ENCODE results near the gene TXNDC11. TPM values are rescaled to one million over a fixed set of nuclear protein-coding genes. Genes with fewer than 3 reads are reported as not detected.

Gene TXNDC11
- total and polyA plus RNA-seq, 9 of the 15 experiments (the other 6 are each of a cell fraction or from before 2014, with no cell fraction given), result 0.66 to 32.6 (median 26.2) TPM

DNA sequence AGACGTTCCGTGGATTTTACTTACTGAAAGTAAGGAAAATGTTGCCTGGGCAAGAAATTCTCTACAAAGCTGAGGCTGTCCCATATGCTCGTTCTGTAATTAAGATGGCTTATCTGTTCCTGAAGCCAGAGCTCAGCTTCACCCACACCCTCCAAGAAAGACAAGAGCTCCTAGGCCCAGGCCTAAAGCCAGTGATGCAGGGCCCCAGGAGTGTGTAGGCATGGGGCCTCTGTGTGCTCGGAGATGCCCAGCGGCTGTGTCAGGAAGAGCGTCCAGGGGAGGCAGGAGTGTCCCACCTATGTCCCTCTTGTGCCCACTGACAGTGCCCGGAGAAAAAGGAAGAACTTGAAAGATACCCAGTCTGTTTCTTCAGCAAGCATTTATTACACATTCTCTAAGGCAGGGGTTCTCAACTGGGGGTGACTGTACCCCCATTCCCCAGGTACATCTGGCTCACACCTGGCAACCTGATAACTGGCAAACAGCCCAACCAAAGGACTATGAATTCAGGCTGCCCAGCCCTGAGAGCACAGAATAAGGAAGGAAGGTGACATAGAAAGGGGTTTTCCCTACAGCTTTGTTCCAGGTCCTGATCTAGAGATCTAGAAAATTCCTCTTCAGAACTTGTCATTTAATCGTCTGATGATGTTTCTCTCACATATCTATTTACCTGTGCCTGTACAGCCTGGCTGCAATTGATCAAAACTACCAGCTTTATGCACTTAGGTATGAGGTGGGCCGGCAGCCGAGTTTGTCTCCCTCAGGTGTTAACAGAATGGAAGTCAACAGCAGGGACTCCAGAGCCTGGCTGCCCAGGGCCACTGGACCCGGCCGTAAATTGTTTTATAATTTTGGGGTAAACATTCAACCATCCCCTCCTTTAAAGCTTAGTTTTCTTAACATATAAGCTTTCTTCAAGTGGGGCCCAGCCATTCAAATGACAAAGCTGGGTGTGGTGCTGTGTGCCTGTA lies 62.4 kb downstream of the TXNDC11 start (continued):
- no peak for TF ChIP-seq SP1 (CRISPR knock-in tag; IDR thresholded peaks at IDR 0.05)

DNA sequence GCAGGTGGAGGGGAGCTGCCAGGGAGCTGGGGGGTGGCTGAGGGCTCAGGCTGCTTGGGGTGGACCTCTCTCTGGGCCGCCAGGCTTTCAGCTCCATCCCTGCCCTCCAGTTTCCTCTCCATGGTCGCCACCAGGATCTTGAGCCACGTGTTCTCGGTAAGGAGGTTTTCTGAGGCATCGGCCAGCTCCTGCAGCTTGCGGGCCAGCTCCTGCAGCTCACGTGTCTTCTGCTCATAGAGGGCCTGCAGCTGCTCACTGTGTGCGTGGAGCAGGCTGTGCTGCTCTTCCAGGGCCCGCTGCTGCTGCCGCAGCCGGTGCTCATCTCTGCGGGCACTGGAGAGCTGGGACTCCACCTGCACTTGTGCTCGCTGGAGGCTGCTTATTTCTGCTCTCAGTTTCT lies 63.4 kb downstream of the TXNDC11 start:
- in situ Hi-C loops (cut with MboI), result no loop called here
- WGBS (ENCODE audit: insufficient coverage, low coverage, missing lambda C conversion rate), result 92% methylated on average over 13 of the region's 13 CpGs
- H3K36me3 ChIP-seq (ENCODE audit: control insufficient read depth, insufficient read depth, low read length), result peaks cover 70% of the 10 kb centered on the region
- H3K4me1 ChIP-seq (replicated peaks in 1 of 2; ENCODE audit: control insufficient read depth in 2 of 2, insufficient read depth in 2 of 2, low read length in 2 of 2), result peaks cover 9 to 15% of the 10 kb centered on the region in 2 experiments; a peak in 3 of 5 replicates
- no peak overlapping the region for H3K27ac ChIP-seq (ENCODE audit: extremely low read depth, low read depth, low read length)
- H3K79me2 ChIP-seq (ENCODE audit: control insufficient read depth, insufficient read depth, low read length), result no peaks in the 10 kb centered on the region
- H3K4me3 ChIP-seq, result no peak overlapping the region
- no peak for TF ChIP-seq ELF4 (CRISPR knock-in tag; IDR thresholded peaks at IDR 0.05)
- intact Hi-C loops (cut with micrococcal nuclease), result loop anchor here (10.0 kb wide), 1 partner anchor 136 kb away; no protein-coding TSS in a partner anchor
- ATAC-seq, result no peak
- no peak for FAIRE-seq
- POLR2A ChIA-PET, result interaction anchor here (0.7 to 2.6 kb wide), 3 partner anchors 9 to 737 kb away, joined by 3 to 9 read pairs (median 4); partner anchors contain the start of gene DEXI
- H3K9ac ChIP-seq (ENCODE audit: insufficient read depth in 1 of 2, low read depth in 2 of 2, low read length in 2 of 2), result peak overlapping the region in 1 of 2 experiments; percentile 2; a peak in 1 of 4 replicates
- H2AFZ ChIP-seq (ENCODE audit: low read depth, low read length), result no peak overlapping the region
- BruUV-seq (replicated peaks), result no TSS peak
- H3K9me3 ChIP-seq (replicated peaks; ENCODE audit: control insufficient read depth, insufficient read depth, low read depth, low read length), result no peaks in the 10 kb centered on the region
- no peak for DNase-seq (ENCODE audit: extremely low read depth in 1 of 4, low spot score in 3 of 4)
- H3K27me3 ChIP-seq (ENCODE audit: control insufficient read depth in 2 of 2, insufficient read depth in 2 of 2, low read length in 2 of 2), result no peaks in the 10 kb centered on the region
- CTCF ChIA-PET (ENCODE audit: low intra/inter-chr PET ratio), result no interaction called here
- H3K4me2 ChIP-seq (ENCODE audit: insufficient read depth, low read length), result no peak overlapping the region
- H3K9me1 ChIP-seq (ENCODE audit: control insufficient read depth, insufficient read depth, low read length), result no peaks in the 10 kb centered on the region
- peaks cover 9% of the 10 kb centered on the region; the same call in 1 of the 2 replicates for H4K20me1 ChIP-seq (replicated peaks; ENCODE audit: control insufficient read depth, insufficient read depth, low read length)
